HG03196 (cell line): ENCODE measurements around the gene CIBAR2.
"Not testable (repeated sequence)": the region's sequence is repeated elsewhere in the genome, so short reads cannot be mapped to it uniquely, and the experiment has no call there.

Experiments
- ATAC-seq: cut with Tn5 transposase; IDR thresholded peaks from one replicate; pipeline ENCODE4 v1.9.1; 2021; ENCODE audit not compliant: unreplicated experiment

Gene CIBAR2

GRCh38 chr16:85128079-85128837 is 16.0 kb upstream of the CIBAR2 start:
- no peak for ATAC-seq

GRCh38 chr16:85127379-85127723 is 15.1 kb upstream of the CIBAR2 start:
- no peak for ATAC-seq

GRCh38 chr16:85126705-85127378 is 14.6 kb upstream of the CIBAR2 start:
- no peak for ATAC-seq

- no peak for ATAC-seq
Measured at GRCh38 chr16:85126394-85126704, 14.1 kb upstream of the CIBAR2 start.

- ATAC-seq: no peak
Measured at GRCh38 chr16:85125570-85126393, 13.5 kb upstream of the CIBAR2 start.

- ATAC-seq: no peak
Measured at GRCh38 chr16:85124636-85125346, 12.5 kb upstream of the CIBAR2 start.

- ATAC-seq: no peak
Measured at GRCh38 chr16:85123891-85124635, 11.8 kb upstream of the CIBAR2 start.

- not testable (repeated sequence) for ATAC-seq
Measured at GRCh38 chr16:85123441-85123840, 11.2 kb upstream of the CIBAR2 start.

- no peak for ATAC-seq
Measured at GRCh38 chr16:85120006-85120340, 7.7 kb upstream of the CIBAR2 start.

GRCh38 chr16:85117418-85117817 is 5.1 kb upstream of the CIBAR2 start:
- no peak for ATAC-seq

GRCh38 chr16:85114909-85115567 is 2.8 kb upstream of the CIBAR2 start:
- peak; percentile 81 for ATAC-seq

- no peak for ATAC-seq
Measured at GRCh38 chr16:85113913-85114312, 1.6 kb upstream of the CIBAR2 start.

GRCh38 chr16:85113168-85113733 is 979 bp upstream of the CIBAR2 start:
- ATAC-seq: no peak

GRCh38 chr16:85111184-85111583 is 1.1 kb downstream of the CIBAR2 start:
- no peak for ATAC-seq

GRCh38 chr16:85110105-85110504 is 2.2 kb downstream of the CIBAR2 start:
- no peak for ATAC-seq

- ATAC-seq: no peak
Measured at GRCh38 chr16:85107532-85107931, 4.7 kb downstream of the CIBAR2 start.

- ATAC-seq: no peak
Measured at GRCh38 chr16:85107083-85107482, 5.2 kb downstream of the CIBAR2 start.

GRCh38 chr16:85105475-85105874 is 6.8 kb downstream of the CIBAR2 start:
- ATAC-seq: no peak

- ATAC-seq: no peak
Measured at GRCh38 chr16:85104821-85105391, 7.4 kb downstream of the CIBAR2 start.

- ATAC-seq: no peak
Measured at GRCh38 chr16:85104147-85104546, 8.1 kb downstream of the CIBAR2 start.
